HG02973 (cell line): ENCODE data around the gene CCR8.

Experiments
- ATAC-seq: cut with Tn5 transposase; IDR thresholded peaks from one replicate; pipeline ENCODE4 v1.9.1; 2021; ENCODE audit warnings: moderate library complexity; ENCODE audit not compliant: unreplicated experiment

CCR8 gene

GRCh38 chr3:39329493-39329892 is at the start of gene CCR8:
Gene CCR8 (plus strand): TSS chr3:39329709. CDS start chr3:39332332, 2,623 bp downstream.
- no peak for ATAC-seq

GRCh38 chr3:39279745-39280517 is 49.6 kb upstream of the CCR8 start, which contains the start of gene CX3CR1:
Gene CX3CR1 (minus strand): TSS chr3:39280036. CDS start chr3:39266509, 13,527 bp downstream.
- ATAC-seq: no peak

GRCh38 chr3:39280571-39280970 is 48.9 kb upstream of the CCR8 start:
- ATAC-seq: no peak

GRCh38 chr3:39281533-39281932 is 48.0 kb upstream of the CCR8 start:
- no peak for ATAC-seq

- ATAC-seq: no peak
Observed at GRCh38 chr3:39282057-39282456, 47.5 kb upstream of the CCR8 start.

GRCh38 chr3:39284457-39284881 is 45.0 kb upstream of the CCR8 start:
- no peak for ATAC-seq

- ATAC-seq: no peak
Observed at GRCh38 chr3:39285332-39285731, 44.2 kb upstream of the CCR8 start.

GRCh38 chr3:39286771-39287170 is 42.7 kb upstream of the CCR8 start:
- no peak for ATAC-seq

- ATAC-seq: no peak
Observed at GRCh38 chr3:39287216-39288164, 42.0 kb upstream of the CCR8 start.

GRCh38 chr3:39288300-39288808 is 41.2 kb upstream of the CCR8 start:
- peak; percentile 98 for ATAC-seq

- no peak for ATAC-seq
Observed at GRCh38 chr3:39289107-39289506, 40.4 kb upstream of the CCR8 start.

- ATAC-seq: no peak
Observed at GRCh38 chr3:39290255-39290654, 39.3 kb upstream of the CCR8 start.

- no peak for ATAC-seq
Observed at GRCh38 chr3:39291903-39292329, 37.6 kb upstream of the CCR8 start.

- ATAC-seq: no peak
Observed at GRCh38 chr3:39292961-39293360, 36.5 kb upstream of the CCR8 start.

- no peak for ATAC-seq
Observed at GRCh38 chr3:39294446-39295183, 34.9 kb upstream of the CCR8 start.

- ATAC-seq: peak; percentile 85
Observed at GRCh38 chr3:39295184-39295775, 34.2 kb upstream of the CCR8 start.

GRCh38 chr3:39296197-39297077 is 33.1 kb upstream of the CCR8 start:
- no peak for ATAC-seq

- no peak for ATAC-seq
Observed at GRCh38 chr3:39299279-39299678, 30.2 kb upstream of the CCR8 start.

- ATAC-seq: no peak
Observed at GRCh38 chr3:39302178-39302577, 27.3 kb upstream of the CCR8 start.
